Fibroblast of skin of back (primary cell): ENCODE data around the gene HUS1B. TPM values are rescaled to one million over a fixed set of nuclear protein-coding genes. Genes with fewer than 3 reads are reported as not detected.
"Not testable (repeated sequence)": the region's sequence is repeated elsewhere in the genome, so short reads cannot be mapped to it uniquely, and the experiment has no call there.

ENCODE experiments used
- DNase-seq: peaks from one replicate; pipeline ENCODE4 v3.0.0-alpha.2; 2013
- polyA plus RNA-seq, 2 experiments: library from polyadenylated mRNA; unstranded; fragments of 120-200 nt; gene quantifications; one replicate each; pipeline ENCODE4 v1.2.1, GENCODE V29; 2013; ENCODE audit not compliant: insufficient read length in 2 of 2

Gene HUS1B
- 0.19 TPM for polyA plus RNA-seq (2013, experiment 1 of 2; ENCODE audit: insufficient read length)
- not detected for polyA plus RNA-seq (2013, experiment 2 of 2; ENCODE audit: insufficient read length)

- DNase-seq: no peak
These were observed at the start of gene HUS1B for GRCh38 chr6:656460-657252. Gene HUS1B (minus strand): TSS chr6:657100. CDS start chr6:656944, 156 bp downstream.

GRCh38 chr6:706146-706545 lies 49.2 kb upstream of the HUS1B start:
- DNase-seq: peak; percentile 62

- DNase-seq: no peak
These were observed 48.1 kb upstream of the HUS1B start for GRCh38 chr6:705047-705446.

GRCh38 chr6:704046-704445 lies 47.1 kb upstream of the HUS1B start:
- DNase-seq: peak; percentile 21

- DNase-seq: peak; percentile 73
These were observed 46.7 kb upstream of the HUS1B start for GRCh38 chr6:703552-703951.

- no peak for DNase-seq
These were observed 45.0 kb upstream of the HUS1B start for GRCh38 chr6:701700-702479.

GRCh38 chr6:701215-701614 lies 44.3 kb upstream of the HUS1B start:
- DNase-seq: no peak

GRCh38 chr6:700490-700889 lies 43.6 kb upstream of the HUS1B start:
- DNase-seq: no peak

- DNase-seq: no peak
These were observed 42.4 kb upstream of the HUS1B start for GRCh38 chr6:699319-699718.

- DNase-seq: not testable (repeated sequence)
These were observed 37.7 kb upstream of the HUS1B start for GRCh38 chr6:694431-695126.

GRCh38 chr6:693723-694009 lies 36.8 kb upstream of the HUS1B start:
- no peak for DNase-seq

- DNase-seq: peak; percentile 88
These were observed 36.2 kb upstream of the HUS1B start, which contains the start of gene EXOC2 for GRCh38 chr6:692858-693722. Gene EXOC2 (minus strand): TSS chr6:693139. CDS start chr6:637818, 55,321 bp downstream.

GRCh38 chr6:692356-692851 lies 35.5 kb upstream of the HUS1B start:
- DNase-seq: peak; percentile 38

- DNase-seq: no peak
These were observed 32.3 kb upstream of the HUS1B start for GRCh38 chr6:689223-689622.

- DNase-seq: peak; percentile 58
These were observed 29.6 kb upstream of the HUS1B start for GRCh38 chr6:686497-686896.

GRCh38 chr6:684831-685636 lies 28.1 kb upstream of the HUS1B start:
- peak; percentile 57 for DNase-seq

GRCh38 chr6:683742-684440 lies 27.0 kb upstream of the HUS1B start:
- DNase-seq: peak; percentile 96

- no peak for DNase-seq
These were observed 23.9 kb upstream of the HUS1B start for GRCh38 chr6:680666-681340.

GRCh38 chr6:680251-680650 lies 23.4 kb upstream of the HUS1B start:
- no peak for DNase-seq

- peak; percentile 78 for DNase-seq
These were observed 22.4 kb upstream of the HUS1B start for GRCh38 chr6:679282-679681.
